Liver (tissue), 4 donors: Measurements from ENCODE around the gene KSR2. TPM values are rescaled to one million over a fixed set of nuclear protein-coding genes. Genes with fewer than 3 reads are reported as not detected.

ENCODE experiments used
- polyA plus RNA-seq, 2 donors: library from polyadenylated mRNA; stranded (reverse) in 1 of 2; unstranded in 1 of 2; fragments of 200-250 nt in 1 of 2; fragments of >200 nt in 1 of 2; fragmentation: Nextera tagmentation in 1 of 2; extraction: Ambion mirVana in 1 of 2; gene quantifications; one replicate each; pipeline versions ENCODE4 v1.2.1 to v1.2.3, GENCODE V29; 2013 to 2015
- total RNA-seq, 2 donors: library from RNA; depleted of rRNA; stranded (reverse); fragments of >200 nt; gene quantifications; one replicate each; pipeline ENCODE4 v1.2.3, GENCODE V29; 2014
- donor health status: healthy.
- donor health status: healthy.
- donor health status: healthy.

KSR2 gene
- total and polyA plus RNA-seq, 4 donors: under 0.01 to 0.02 (median under 0.01) TPM; not detected in 1

Other genes with a start within 250 kb of the KSR2 start
- gene RFC5, start 47.7 kb upstream of the KSR2 start, total RNA-seq: 10 to 100 TPM in 1 of 2 donors, 1 to 10 TPM in 1; 7.4 to 26.4 TPM
- 1 to 10 TPM; 5.4 to 6.0 TPM for gene RFC5, start 47.7 kb upstream of the KSR2 start, polyA plus RNA-seq
- gene WSB2, start 92.2 kb upstream of the KSR2 start, total RNA-seq: 10 to 100 TPM; 25.7 to 41.7 TPM
- gene WSB2, start 92.2 kb upstream of the KSR2 start, polyA plus RNA-seq: 10 to 100 TPM; 20.4 to 31.0 TPM
- gene VSIG10, start 135.0 kb upstream of the KSR2 start, total RNA-seq: 10 to 100 TPM in 1 of 2 donors, 1 to 10 TPM in 1; 9.8 to 16.4 TPM
- 10 to 100 TPM; 11.2 to 12.2 TPM for gene VSIG10, start 135.0 kb upstream of the KSR2 start, polyA plus RNA-seq
- 100 to 1,000 TPM; 478 to 546 TPM for gene PEBP1, start 167.1 kb upstream of the KSR2 start, total RNA-seq
- gene PEBP1, start 167.1 kb upstream of the KSR2 start, polyA plus RNA-seq: 1,000 to 10,000 TPM in 1 of 2 donors, 100 to 1,000 TPM in 1; 724 to 1,937 TPM